HCT116 (cell line): ENCODE data around the gene AMZ1. TPM values are rescaled to one million over a fixed set of nuclear protein-coding genes. Genes with fewer than 3 reads are reported as not detected.

Experiments
- total RNA-seq: library from RNA; stranded (reverse); gene quantifications from one replicate; pipeline ENCODE4 v1.2.1, GENCODE V29; 2021; ENCODE audit not compliant: unreplicated experiment

The AMZ1 gene
- total RNA-seq, 1 experiment from 2014 or later, result not detected

Other genes with a start within 250 kb of the AMZ1 start
- not detected for gene GRIFIN, start 211.8 kb upstream of the AMZ1 start, total RNA-seq
- gene LFNG, start 168.4 kb upstream of the AMZ1 start, total RNA-seq, result 14.3 TPM
- 47.6 TPM for gene BRAT1, start 132.7 kb upstream of the AMZ1 start, total RNA-seq
- gene IQCE, start 129.2 kb upstream of the AMZ1 start, total RNA-seq, result 21.4 TPM
- 40.3 TPM for gene TTYH3, start 56.2 kb upstream of the AMZ1 start, total RNA-seq
- 32.6 TPM for gene GNA12, start 156.1 kb downstream of the AMZ1 start, total RNA-seq